ENCODE results near the gene SLC6A19.
A peak's percentile ranks its signal among the peaks of the same experiment; 100 is the strongest.
"Not testable (repeated sequence)": the region's sequence is repeated elsewhere in the genome, so short reads cannot be mapped to it uniquely, and the experiment has no call there.

SLC6A19 gene

DNA sequence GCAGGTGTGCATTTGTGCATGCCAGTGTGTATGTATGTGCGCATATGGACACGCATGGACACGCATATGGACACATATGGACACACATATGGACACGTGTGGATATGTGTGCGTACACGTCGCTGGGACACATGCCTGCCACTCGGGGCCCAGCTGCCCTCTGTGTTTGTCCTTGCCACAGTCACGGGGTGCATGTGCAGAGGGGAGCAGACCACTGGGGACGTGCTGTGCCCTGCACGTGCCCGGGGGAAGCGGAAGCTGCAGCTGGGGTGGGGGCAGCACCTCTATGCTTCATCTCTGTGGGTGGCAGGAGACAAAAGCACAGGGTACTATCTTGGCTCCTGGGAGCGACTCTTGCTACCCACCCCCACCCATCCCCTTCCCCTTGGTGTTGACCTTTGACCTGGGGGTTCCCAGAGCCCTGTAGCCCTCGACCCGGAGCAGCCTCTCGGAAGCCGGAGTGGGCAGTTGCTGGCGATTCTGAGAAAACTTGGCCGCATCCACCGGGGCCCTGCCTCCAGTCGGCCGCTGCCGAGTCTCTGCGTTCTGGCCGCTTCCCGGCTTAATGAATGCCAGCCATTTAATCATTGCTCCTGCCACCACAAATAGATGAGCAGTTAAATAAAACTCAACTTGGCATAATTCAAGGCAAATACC is 21.4 kb downstream of the SLC6A19 start:
- no peak for DNase-seq (ENCODE audit: low spot score)

GRCh38 chr5:1223278-1223670 is 21.9 kb downstream of the SLC6A19 start:
- DNase-seq (ENCODE audit: low spot score): no peak

GRCh38 chr5:1224631-1225030 is 23.2 kb downstream of the SLC6A19 start:
- DNase-seq (ENCODE audit: low spot score): no peak

- DNase-seq (ENCODE audit: low spot score): no peak
Observed at GRCh38 chr5:1225081-1225480, 23.7 kb downstream of the SLC6A19 start, which contains the start of gene SLC6A18. SLC6A18 (plus strand) TSS chr5:1225381; CDS start chr5:1225478, 97 bp downstream.

- no peak for DNase-seq (ENCODE audit: low spot score)
Observed at GRCh38 chr5:1226231-1226630, 24.8 kb downstream of the SLC6A19 start.

DNA sequence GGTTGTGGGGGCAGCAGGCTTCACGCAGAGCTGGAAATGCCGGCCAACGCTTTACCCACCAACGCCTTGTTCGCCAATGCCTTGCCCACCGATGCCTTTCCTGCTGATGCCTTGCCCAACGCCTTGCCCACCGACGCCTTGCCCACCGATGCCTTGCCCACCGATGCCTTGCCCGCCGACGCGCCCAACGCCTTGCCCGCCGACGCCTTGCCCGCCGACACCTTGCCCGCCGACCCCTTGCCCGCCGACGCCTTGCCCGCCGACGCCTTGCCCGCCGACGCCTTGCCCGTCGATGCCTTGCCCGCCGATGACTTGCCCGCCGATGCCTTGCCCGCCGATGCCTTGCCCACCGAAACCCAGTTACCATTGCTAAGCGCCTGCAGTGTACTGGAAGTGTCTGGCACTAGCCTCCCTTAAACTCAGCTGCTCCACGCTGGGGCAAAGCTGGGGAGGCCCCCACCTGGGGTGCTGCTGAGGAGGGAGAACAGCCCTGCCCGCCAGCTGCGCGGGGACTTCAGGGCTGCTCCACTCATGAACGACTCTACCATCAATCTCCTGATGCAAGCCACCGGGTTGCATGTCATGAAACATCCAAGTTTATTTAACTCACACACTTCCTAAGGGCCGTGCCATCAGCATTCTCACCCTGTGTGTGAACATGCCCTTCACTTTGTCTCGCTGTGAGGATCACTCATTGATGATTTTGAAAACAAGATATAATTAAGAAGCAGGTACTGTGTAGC is 25.6 kb downstream of the SLC6A19 start:
- DNase-seq (ENCODE audit: low spot score): no peak

- DNase-seq (ENCODE audit: low spot score): peak; percentile 93
Observed at GRCh38 chr5:1227667-1228066, 26.3 kb downstream of the SLC6A19 start.

DNA sequence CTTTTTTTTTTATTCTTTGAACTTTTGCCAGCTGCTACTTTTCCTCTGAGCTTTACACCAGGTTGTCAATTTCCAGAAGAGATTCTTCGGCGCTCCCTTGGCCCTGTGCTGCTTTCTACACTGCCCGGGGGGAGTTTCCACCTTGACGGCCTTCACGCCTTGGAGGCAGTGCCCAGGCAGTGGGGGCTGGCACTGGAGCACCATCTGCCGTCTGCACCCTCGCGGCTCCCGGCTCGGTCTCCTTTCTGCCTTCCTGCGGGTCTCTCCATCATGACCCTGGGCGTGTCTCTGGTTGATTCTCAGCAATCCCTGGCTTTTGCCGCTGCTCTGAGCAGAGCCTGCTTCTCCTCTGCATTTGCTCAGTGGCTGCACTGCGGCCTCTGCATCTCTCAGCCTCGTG is 26.7 kb downstream of the SLC6A19 start:
- DNase-seq (ENCODE audit: low spot score): no peak

DNA sequence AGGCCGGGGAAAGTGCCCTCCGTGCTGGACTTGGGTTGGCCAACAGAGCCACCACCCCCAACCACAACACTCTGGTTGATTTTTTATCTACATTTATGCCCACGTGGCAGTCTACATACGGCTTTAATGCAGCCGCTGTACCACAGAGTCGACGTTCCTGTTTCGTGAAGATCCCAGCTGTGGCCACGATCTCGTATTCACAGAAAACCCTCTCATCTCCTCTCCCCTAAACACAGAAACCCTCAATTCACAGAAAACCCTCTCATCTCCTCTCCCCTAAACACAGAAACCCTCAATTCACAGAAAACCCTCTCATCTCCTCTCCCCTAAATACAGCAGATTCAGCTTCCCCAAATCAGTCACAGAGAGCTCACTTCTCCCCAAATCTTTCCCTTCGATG is 27.6 kb downstream of the SLC6A19 start:
- not testable (repeated sequence) for DNase-seq (ENCODE audit: low spot score)

DNA sequence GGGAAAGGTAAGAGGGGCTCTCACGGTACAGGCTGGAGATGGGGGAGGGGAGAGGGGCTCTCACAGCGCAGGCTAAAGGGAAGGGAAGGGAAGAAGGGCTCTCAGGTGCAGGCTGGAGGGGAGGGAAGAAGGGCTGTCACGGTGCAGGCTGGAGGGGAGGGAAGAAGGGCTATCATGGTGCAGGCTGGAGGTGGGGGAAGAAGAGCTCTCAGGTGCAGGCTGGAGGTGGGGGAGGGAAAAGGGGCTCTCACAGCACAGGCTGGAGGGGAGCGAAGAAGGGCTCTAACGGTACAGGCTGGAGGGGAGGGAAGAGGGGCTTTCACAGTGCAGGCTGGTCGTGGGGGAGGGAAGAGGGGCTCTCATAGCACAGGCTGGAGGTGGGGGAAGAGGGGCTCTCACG is 28.4 kb downstream of the SLC6A19 start:
- DNase-seq (ENCODE audit: low spot score): no peak

- no peak for DNase-seq (ENCODE audit: low spot score)
Observed at GRCh38 chr5:1230551-1230950, 29.2 kb downstream of the SLC6A19 start.

DNA sequence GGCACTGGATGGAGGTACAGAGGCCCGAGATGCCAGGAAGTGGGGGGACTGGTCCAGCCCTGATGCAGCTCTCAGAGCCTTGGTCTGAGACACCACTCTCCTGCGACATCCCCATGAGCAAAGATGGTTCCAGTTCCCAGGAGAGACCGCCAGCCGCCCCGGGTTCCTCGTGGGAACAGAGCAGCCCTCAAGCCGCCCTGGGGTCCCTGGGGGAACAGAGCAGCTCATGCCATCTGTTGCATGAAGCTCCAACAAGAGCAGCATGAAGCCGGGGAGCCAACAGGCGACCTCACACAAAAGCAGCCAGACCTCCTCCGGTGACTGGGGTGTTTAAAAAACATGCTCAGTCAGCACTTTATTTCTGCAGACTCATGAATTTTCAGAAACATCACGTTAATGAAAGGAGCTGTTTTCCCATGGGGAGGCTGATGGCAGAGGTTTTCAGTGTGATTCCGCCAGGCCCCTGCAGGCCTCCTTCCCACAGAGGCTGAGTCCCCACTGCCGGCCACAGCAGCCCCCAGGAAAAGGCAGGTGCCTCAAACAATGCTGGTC is 30.0 kb downstream of the SLC6A19 start:
- DNase-seq (ENCODE audit: low spot score): no peak

DNA sequence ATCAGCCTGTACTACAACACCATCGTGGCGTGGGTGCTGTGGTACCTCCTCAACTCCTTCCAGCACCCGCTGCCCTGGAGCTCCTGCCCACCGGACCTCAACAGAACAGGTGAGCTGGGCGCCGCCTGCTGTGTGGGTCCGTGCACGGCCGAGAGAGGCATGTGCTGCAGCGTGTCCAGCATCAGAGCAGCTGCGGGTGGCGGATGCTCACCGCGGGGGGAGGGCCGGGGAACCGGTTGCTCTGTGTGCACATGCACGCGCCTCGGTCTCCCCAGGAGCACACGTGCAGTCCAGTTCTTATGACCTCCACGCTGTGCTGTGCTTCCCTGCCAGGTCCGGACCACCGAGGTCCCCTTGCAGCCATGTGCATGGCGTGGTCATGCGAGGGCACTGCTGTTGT is 31.4 kb downstream of the SLC6A19 start:
- no peak for DNase-seq (ENCODE audit: low spot score)

DNA sequence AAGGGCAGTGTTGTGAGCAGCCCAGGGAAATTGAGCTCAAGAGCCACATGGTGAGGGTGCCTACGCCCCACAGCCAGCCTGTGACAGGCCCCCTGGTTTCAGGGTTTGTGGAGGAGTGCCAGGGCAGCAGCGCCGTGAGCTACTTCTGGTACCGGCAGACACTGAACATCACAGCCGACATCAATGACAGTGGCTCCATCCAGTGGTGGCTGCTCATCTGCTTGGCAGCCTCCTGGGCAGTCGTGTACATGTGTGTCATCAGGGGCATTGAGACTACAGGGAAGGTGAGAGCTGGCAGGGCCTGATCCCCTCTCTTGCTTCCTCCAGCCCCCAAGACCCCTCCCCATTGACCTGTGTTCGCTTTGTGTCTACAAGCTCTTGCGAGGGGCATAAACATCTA is 34.0 kb downstream of the SLC6A19 start:
- DNase-seq (ENCODE audit: low spot score): no peak

- no peak for DNase-seq (ENCODE audit: low spot score)
Observed at GRCh38 chr5:1235838-1236237, 34.4 kb downstream of the SLC6A19 start.

DNA sequence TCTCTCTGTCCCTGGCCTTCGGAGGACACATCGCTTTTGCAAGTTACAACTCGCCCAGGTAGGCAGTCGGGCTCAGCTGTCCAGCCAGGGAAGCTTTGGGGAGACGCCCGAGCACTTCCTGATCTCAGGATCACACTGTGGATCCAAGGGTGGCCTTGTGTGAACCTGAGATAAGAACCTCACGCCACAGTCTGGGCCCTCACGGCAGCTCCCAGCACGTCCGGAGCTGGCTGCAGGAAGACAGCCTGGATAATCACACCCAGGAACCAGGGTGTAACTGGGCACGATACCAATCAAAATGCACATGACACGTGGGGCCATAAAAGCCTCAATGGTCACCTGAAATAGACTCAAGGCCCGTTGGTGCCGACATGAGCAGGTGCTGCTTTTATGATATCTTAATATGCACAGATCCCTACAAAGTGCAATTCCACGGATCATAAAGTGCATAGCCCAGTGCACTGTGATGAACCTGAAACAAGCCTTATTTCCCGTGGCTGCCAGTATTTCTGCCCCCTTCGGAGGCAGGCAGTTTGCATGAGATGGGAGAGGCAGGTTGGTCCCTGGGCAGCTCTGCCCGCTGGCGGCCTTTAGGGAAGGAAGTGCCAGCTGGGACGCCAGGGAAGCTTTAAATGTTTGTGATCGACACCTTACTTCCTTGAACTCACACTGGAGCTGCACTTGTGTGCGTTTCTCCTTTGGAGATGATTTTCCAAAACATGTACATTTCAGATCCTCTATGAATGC is 38.3 kb downstream of the SLC6A19 start:
- DNase-seq (ENCODE audit: low spot score): peak; percentile 26

GRCh38 chr5:1240496-1241260 is 39.3 kb downstream of the SLC6A19 start:
- DNase-seq (ENCODE audit: low spot score): no peak

- no peak for DNase-seq (ENCODE audit: low spot score)
Observed at GRCh38 chr5:1241509-1242080, 40.2 kb downstream of the SLC6A19 start.

- no peak for DNase-seq (ENCODE audit: low spot score)
Observed at GRCh38 chr5:1242733-1243486, 41.5 kb downstream of the SLC6A19 start.

GRCh38 chr5:1243487-1244130 is 42.2 kb downstream of the SLC6A19 start:
- DNase-seq (ENCODE audit: low spot score): no peak
